ENCODE measurements around the gene AGRN. TPM values are rescaled to one million over a fixed set of nuclear protein-coding genes. Genes with fewer than 3 reads are reported as not detected.

Gene AGRN
- total and polyA plus RNA-seq, 2 of the 4 experiments (the other 2 are of a cell fraction), result 8.1 to 115 TPM

- TF ChIP-seq MAZ (IDR thresholded peaks at IDR 0.05; ENCODE audit: borderline replicate concordance, low read depth, low read length) (no peak), MXI1 (IDR thresholded peaks at IDR 0.05; ENCODE audit: borderline replicate concordance, low read depth, low read length) (no peak), RCOR1 (IDR thresholded peaks at IDR 0.05; ENCODE audit: insufficient replicate concordance, low read length) (no peak), RFX5 (IDR thresholded peaks at IDR 0.05; ENCODE audit: low read depth, low read length) (no peak)
Measured at GRCh38 chr1:979744-980072, 40.2 kb upstream of the AGRN start (continued).

GRCh38 chr1:980137-980571, 39.8 kb upstream of the AGRN start:
- ChIA-PET CTCF (interaction anchor here (1.2 kb wide), 1 partner anchor 84 kb away, joined by 3 read pairs; no protein-coding TSS in a partner anchor), POLR2A (ENCODE audit: unreplicated experiment) (no interaction called here)
- Histone ChIP-seq H3K23ac (ENCODE audit: low read depth, low read length) (no peak overlapping the region), H3K4me2 (ENCODE audit: low read depth, low read length) (no peak overlapping the region), H3K79me1 (ENCODE audit: low read depth in 1 of 2, low read length in 2 of 2) (no peaks in the 10 kb centered on the region), H3K18ac (ENCODE audit: low read depth, low read length) (no peak overlapping the region), H2AK5ac (ENCODE audit: low read depth, low read length) (no peak overlapping the region), H3K4ac (ENCODE audit: low read depth, low read length) (no peak overlapping the region), H2BK20ac (ENCODE audit: low read depth, low read length) (no peak overlapping the region), H3K56ac (ENCODE audit: extremely low read depth, insufficient read depth, low read length) (no peak overlapping the region), H3K9me3 (ENCODE audit: control insufficient read depth, insufficient read depth, low read length) (no peaks in the 10 kb centered on the region), H2BK15ac (ENCODE audit: low read depth, low read length) (no peak overlapping the region), H4K91ac (ENCODE audit: insufficient read depth, low read depth, low read length) (no peak overlapping the region), H2BK120ac (ENCODE audit: low read depth, low read length) (no peak overlapping the region), H4K20me1 (ENCODE audit: insufficient read depth, low read length) (no peaks in the 10 kb centered on the region; the same call in 1 of the 2 replicates), H3K27ac (ENCODE audit: insufficient read depth, low read length) (no peak overlapping the region), H4K5ac (ENCODE audit: low read depth, low read length) (no peak overlapping the region), H2BK5ac (ENCODE audit: low read depth, low read length, poor library complexity, severe bottlenecking) (no peak overlapping the region), H3K9ac (ENCODE audit: low read depth, low read length) (no peak overlapping the region), H3K14ac (replicated peaks; ENCODE audit: low read depth, low read length) (no peak overlapping the region), H3K4me3 (ENCODE audit: insufficient read depth, low read depth, low read length) (no peak overlapping the region), H3K36me3 (ENCODE audit: control insufficient read depth, insufficient read depth, low read length) (no peaks in the 10 kb centered on the region), H3K4me1 (ENCODE audit: control insufficient read depth, insufficient read depth, low read length) (0 out of 2 replicates have a peak, but pooled peaks cover 2% of the 10 kb centered on the region), H3K27me3 (ENCODE audit: control insufficient read depth, insufficient read depth, low read length) (peaks cover 5% of the 10 kb centered on the region; the same call in 1 of the 2 replicates), H4K8ac (ENCODE audit: low read depth in 2 of 2, low read length in 2 of 2) (no peak overlapping the region), H3K9me1 (ENCODE audit: insufficient read depth, low read length) (no peaks in the 10 kb centered on the region), H2AK9ac (replicated peaks; ENCODE audit: low read depth, low read length, poor library complexity) (peak overlapping the region; percentile 24), H2AFZ (replicated peaks; ENCODE audit: low read length, poor library complexity) (no peak overlapping the region)
- in situ Hi-C loops (cut with MboI; ENCODE audit: low sequenced_read_pairs) (no loop called here), dilution Hi-C loops (cut with HindIII; ENCODE audit: low sequenced_read_pairs, unreplicated experiment) (no loop called here), intact Hi-C loops (cut with micrococcal nuclease) (loop anchor here (5.0 kb wide), 1 partner anchor 252 kb away; the partner anchor contains the start of genes B3GALT6 and SDF4)
- TF ChIP-seq RFX5 (IDR thresholded peaks at IDR 0.05; ENCODE audit: low read depth, low read length) (no peak), CHD1 (IDR thresholded peaks at IDR 0.05; ENCODE audit: low read depth, low read length) (no peak), FOS (IDR thresholded peaks at IDR 0.05; ENCODE audit: low read depth, low read length) (no peak), BHLHE40 (IDR thresholded peaks at IDR 0.05; ENCODE audit: low read depth, low read length) (no peak), POLR2A (IDR thresholded peaks at IDR 0.05; ENCODE audit: low read depth, low read length) (no peak), RAD21 (IDR thresholded peaks at IDR 0.05; ENCODE audit: low read length) (no peak), ELK1 (IDR thresholded peaks at IDR 0.05; ENCODE audit: borderline replicate concordance, low read depth, low read length) (no peak), NFE2L2 (IDR thresholded peaks at IDR 0.05; ENCODE audit: low read depth, low read length) (no peak), SMC3 (IDR thresholded peaks at IDR 0.05; ENCODE audit: low read depth, low read length) (no peak), MAFK (IDR thresholded peaks at IDR 0.05; ENCODE audit: low read depth, low read length) (no peak), CTCF (conservative IDR thresholded peaks at IDR 0.05; ENCODE audit: low read depth, low read length) (no peak)
- TF ChIP-seq, protein P1, sequence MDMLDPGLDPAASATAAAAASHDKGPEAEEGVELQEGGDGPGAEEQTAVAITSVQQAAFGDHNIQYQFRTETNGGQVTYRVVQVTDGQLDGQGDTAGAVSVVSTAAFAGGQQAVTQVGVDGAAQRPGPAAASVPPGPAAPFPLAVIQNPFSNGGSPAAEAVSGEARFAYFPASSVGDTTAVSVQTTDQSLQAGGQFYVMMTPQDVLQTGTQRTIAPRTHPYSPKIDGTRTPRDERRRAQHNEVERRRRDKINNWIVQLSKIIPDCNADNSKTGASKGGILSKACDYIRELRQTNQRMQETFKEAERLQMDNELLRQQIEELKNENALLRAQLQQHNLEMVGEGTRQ (IDR thresholded peaks at IDR 0.05; ENCODE audit: low read depth, low read length), result no peak
- BruUV-seq (replicated peaks), result no TSS peak
- WGBS, 2 experiments (ENCODE audit: extremely low coverage in 2 of 2, insufficient read length in 1 of 2), result 70% methylated on average over 9 of the region's 13 CpGs; no CpG with 5 or more reads in 1 of the 2 experiments
- ATAC-seq (ENCODE audit: low read depth) (no peak), DNase-seq (no peak)

All from IMR-90 (cell line).